ENCODE results near the gene GPR34.
"Not testable (repeated sequence)": the region's sequence is repeated elsewhere in the genome, so short reads cannot be mapped to it uniquely, and the experiment has no call there.

GPR34 gene

DNA sequence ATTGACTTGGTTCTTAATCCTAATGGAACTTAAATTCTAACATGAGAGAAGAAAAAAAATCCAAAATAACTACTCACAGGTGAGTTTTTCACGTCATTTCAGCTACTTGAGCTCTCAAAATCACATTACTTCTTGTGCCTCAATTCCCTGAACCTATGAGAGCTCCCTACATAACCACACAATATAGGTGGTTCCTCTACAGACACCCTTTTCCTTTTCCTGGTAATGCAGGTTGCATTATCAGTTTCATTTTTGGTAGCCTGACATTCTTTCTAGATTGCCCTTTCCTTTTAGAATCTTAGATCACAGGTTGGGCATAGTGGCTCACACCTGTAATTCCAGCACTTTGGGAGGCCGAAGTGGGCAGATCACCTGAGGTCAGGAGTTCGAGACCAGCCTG, 4.3 kb downstream of the GPR34 start:
- no peak for DNase-seq (ENCODE audit: low read depth in 2 of 2)

DNA sequence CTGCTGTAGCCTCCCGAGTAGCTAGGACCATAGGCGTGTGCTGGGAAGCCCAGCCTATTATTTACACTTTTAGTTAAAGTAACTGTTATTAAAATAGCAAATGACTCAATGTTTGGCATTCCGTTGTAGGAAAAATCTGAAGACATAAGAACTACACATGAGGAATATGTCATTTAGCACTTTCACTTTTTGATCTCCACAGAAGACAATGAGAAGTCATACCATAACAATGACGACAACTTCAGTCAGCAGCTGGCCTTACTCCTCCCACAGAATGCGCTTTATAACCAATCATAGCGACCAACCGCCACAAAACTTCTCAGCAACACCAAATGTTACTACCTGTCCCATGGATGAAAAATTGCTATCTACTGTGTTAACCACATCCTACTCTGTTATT, 6.7 kb downstream of the GPR34 start:
- DNase-seq (ENCODE audit: low read depth in 2 of 2): no peak

DNA sequence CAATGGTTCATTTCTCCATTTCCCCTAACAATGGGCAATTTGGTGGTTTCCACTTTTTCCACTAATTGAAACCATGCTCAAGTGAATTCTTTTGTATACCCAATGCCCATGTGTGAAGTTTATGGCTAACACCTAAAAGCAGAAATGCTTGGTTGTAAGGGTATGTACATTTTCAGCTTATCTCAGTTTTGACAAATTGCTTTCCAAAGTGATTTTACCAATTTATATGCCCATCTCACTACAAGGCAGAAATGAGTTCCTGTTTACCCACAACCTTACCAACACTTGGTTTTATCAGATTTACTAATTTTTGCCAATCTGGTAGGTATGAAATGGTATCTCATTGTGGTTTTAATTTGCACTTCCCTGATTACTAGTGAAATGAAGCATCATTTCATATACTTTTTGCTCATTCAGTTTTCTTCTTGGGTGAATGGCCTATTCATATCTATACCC, 14.8 kb downstream of the GPR34 start:
- no peak for DNase-seq (ENCODE audit: low read depth in 2 of 2)

DNA sequence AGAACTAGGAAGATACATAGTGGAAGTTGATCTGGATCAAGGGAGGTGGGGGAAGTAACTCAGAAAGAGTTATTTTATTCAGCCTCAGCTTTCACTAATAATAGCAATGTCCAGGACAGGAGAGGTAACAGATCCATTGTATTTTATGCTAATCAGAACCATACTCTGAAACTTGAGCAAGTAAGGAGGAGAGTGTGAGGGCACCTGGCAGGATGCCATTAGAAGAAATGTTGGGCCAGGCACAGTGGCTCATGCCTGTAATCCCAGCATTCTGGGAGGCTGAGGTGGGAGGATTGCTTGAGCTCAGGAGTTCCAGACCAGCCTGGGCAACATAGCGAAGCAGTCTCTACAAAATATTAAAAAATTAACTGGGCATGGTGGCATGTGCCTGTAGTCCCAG, 16.3 kb downstream of the GPR34 start:
- DNase-seq (ENCODE audit: low read depth in 2 of 2): no peak

DNA sequence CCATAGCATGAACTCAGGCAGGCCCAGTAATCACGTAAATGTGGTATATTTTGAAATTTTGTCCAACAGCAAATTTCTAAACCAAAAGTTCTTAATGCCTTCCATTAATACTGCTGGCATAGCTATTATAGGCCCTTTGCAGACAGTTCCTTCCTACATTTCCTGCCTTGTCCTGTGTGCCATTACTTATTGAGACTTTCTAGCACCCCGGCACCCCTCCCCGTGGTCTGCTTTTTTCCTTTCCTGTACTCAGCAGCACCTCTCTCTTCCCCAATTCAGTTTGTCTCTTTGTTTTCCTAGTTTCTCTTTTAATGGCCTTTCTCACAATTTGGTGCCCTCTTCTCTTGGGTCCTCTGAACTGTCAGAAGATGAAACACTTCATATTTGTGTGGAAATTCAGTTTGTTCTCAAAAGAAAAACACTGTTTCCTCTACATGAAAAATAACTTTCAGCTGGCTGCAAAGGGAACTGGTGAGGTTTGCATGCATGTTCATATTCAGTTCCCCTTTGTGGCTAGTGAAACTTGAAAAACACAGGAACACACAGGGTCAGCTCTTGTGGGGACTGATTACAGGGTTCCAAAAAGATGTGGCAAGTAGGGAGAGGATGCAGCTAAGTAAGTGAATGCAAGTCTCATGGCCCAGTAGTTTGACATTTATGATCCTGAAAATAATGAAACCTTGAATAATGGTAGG, 17.1 kb downstream of the GPR34 start:
- DNase-seq (ENCODE audit: low read depth in 2 of 2): no peak

DNA sequence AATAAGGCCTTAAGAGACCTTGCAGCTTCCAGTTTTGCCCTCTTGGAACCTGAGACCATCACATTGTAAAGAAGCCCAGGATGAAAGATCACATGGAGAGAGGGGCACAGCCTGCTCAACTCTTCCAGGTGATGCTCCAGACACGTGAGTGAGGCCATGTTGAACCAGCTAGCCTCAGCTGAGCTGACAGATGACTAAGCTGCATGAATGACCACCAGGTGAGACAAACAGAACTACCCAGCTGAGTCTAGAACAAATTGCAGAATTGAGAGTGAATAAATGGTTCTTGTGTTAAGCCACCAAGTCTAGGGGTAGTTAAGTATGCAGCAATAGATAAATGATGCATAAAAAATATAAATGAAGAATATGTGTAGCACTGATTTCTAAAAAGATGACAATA, 18.4 kb downstream of the GPR34 start:
- no peak for DNase-seq (ENCODE audit: low read depth in 2 of 2)

DNA sequence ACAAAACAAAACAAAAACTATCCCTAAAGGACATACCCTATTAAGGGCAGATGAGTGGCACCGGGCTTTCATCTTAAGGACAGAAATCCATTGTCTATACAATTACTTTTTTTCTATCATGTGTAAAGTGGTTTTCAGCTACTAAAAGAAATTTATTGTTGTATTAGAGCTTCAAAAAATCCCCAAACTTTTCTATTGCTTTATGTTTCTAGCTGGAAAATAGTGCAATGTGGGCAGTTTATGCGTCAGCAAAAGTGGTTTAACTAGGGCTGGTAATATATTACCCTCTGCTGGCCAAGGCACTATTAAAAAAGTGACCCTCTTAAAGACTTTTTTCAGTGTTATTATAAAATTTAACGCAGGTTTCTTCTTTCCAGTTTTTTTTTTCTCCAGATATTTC, 19.7 kb downstream of the GPR34 start:
- no peak for DNase-seq (ENCODE audit: low read depth in 2 of 2)

DNA sequence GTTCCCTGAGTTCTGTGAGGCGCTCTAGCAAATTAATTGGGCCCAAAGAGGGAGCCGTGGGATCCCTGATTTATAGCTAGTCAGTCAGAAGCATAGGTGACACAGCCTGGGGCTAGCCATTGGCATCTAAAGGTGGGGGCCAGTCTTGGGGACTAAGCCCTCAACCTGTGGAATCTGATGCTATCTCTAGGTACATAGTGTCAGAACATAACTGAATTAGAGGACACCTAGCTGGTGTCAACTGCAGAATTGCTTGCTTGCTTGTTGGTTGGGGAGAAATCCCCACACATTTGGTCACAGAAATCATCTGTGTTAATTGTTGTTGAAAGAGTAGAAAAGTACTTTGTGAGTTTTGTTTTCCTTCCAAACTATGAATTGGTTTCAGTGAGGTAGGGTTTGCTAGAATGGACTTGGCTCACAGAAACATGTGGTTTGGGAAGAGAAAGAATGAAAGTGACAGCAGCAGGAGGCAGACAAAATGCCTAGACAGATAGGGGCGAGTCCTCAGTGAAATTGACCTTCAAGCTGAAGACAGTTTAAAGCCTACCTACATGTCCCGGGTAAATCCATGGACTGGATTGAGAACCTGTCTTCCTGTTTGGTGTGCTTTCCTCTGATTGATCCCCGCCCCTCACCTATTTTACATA, 22.4 kb downstream of the GPR34 start:
- DNase-seq (ENCODE audit: low read depth in 2 of 2): no peak

DNA sequence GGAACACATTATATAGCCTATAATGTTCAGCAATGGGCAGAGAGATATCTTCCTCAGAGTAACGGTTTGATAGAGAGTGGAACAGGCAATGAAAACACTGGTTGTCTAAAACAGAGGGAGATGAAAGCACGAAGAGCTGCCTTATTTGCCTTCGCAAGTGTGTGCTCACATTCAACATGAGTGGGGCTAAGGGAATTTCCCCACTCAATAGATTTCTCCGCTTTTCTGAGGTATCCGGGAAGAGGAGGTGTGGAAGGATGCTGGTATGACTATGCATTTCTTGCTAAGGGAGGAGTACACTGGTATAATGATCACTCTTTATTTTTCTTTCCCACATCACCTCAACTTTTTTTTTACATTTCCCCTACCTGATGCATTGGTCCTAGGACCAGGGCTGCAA, 27.4 kb downstream of the GPR34 start:
- DNase-seq (ENCODE audit: low read depth in 2 of 2): no peak

DNA sequence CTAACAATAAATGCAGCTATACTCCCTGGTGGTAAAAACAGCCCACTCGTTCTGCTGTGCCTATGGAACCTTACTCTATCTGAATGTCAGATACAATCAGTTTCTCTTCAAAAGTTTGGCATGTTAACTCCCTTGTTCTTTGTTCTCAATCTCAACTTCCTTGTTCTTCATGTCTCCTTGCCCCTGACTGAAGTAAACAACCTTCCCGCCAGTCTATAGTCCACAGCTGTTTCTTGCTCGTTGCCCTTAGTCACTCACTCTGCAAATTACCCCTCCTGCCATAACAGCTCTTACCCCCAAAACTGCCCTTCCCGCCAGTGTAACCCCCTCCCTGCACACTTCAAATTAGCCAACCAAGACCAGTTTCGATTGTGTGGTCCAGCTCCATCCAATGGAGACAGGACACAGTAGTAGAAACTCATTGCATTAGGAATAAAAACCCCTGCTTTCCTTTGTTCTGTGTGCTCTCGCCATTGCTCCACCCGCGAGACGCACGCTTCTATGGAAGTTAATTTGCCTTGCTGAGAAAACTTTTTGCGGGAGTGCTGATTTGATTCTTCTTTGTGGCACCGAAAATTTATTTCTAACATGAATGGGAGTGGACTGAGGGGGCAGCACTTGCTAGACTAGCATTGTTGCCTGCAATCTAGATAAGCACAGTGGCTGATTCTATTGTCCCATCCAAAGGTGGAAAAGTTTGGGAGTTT, 28.1 kb downstream of the GPR34 start:
- no peak for DNase-seq (ENCODE audit: low read depth in 2 of 2)

DNA sequence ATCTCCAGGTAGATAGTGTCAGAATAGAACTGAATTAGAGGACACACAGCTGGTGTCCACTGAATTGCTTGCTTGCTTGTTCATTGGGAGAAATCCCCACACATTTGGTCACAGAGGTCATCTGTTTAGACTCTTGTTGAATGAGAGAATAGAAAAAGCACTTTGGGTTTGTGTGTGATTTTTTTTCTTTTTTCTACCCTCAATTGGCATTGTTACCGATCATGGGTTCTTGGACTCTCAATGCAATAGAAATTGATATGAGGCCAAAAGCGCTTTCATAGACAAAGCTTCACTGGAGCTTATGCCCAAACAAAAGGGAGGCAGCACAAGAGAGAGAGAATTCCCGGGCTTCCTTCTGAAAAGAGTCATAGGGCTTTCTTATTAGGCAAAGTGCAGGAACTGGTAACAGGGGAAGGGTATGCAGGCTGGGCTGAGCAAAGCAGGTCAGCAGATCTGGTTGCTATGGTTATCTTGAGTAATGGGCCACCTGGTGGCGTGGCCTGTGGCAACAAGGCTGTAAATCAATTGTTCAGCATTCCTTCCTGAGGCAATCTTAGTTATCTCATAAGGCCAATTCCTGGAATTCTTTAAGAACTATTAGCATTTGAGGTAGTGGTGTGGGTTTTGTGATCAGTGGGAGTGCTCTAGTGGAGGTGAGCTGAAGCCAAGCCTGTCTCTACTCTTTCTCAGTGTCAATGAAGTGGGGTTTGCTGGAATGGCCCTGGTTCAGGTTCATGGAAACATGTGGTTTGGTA, 29.9 kb downstream of the GPR34 start:
- no peak for DNase-seq (ENCODE audit: low read depth in 2 of 2)

DNA sequence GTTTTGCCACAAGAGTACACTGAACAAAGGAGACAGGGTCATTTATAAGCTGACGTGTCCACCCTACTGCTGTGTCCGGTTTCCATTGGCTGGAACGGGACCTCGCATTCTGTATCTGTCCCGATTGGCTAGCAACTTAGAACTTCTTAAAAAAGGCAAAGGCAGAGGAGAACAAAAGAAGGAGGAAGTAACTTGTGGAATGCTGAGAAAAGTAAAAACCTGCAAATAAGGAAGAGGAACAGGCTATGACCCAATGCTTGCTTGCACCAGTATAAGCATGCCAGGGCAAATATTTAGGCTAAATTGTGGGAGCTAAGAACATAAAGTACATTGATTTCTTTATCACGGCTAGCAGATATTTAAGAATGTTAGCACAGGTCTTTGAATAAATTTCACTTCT, 30.8 kb downstream of the GPR34 start:
- not testable (repeated sequence) for DNase-seq (ENCODE audit: low read depth in 2 of 2)

DNA sequence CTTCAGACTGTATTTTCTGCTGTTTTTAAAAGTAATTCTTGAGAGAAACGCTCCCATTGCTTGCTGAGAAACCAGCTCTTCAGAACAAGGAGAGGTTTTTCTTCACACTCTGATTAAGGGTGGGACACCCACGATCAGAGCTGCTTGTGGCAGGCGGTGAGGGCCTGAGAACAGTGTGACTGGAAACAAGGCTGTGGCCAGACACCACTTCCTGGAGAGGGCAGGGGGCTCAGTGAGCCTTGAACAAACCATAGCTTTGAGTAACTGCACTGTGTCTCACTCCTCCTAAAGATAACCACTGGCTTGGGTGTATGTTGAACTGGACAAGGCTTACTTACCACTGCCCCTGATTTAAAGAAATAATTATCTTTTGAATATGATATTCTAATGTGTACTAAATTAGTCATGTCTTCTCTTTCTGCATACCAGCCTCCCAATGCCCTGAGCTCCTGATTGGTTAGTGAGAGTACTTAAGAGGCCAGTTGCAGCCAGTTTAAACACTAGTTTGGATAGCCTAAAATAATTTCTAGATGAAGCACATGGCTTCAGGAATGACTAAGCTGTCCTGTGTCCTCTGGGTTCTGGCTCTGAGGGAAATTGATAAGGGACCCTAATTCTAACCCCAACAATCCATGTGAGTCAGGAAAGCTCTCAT, 31.5 kb downstream of the GPR34 start:
- DNase-seq (ENCODE audit: low read depth in 2 of 2): no peak

DNA sequence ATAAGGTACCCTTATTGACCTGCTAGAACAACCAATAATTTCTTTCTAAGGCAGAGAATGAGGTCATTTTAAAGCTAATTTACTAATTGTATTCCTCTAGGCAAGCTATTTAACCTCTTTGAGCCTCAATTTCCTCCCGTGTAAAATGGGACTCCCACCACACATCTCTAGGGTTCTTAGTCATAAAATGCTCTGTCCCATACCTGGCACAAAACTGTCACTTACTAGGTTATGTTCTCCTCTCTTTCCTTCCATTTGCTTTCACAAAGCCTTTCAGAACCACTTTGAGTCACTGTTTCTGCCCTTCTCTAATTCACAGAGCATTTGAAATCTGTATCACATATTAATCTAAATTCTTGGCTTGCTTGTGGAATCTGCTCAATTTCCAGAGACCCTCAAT, 32.8 kb downstream of the GPR34 start:
- DNase-seq (ENCODE audit: low read depth in 2 of 2): no peak

DNA sequence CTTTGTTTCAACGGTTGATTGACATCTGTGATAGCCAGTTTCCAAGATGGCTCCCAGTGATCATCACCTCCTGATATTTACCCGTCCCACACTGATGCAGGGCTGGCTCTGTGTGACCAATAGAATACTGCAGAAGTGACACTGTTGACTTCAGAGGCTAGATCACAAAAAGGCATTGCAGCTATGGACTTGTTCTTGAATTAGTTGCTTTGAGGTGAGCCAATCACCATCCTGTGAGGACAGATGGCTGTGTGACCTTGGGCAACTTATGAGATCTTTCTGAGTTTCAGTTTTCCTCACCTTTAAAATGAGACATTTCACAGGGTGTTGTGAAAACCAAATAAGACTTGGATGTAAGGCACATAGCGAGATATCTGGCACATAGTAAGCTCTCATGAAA, 33.4 kb downstream of the GPR34 start:
- no peak for DNase-seq (ENCODE audit: low read depth in 2 of 2)

DNA sequence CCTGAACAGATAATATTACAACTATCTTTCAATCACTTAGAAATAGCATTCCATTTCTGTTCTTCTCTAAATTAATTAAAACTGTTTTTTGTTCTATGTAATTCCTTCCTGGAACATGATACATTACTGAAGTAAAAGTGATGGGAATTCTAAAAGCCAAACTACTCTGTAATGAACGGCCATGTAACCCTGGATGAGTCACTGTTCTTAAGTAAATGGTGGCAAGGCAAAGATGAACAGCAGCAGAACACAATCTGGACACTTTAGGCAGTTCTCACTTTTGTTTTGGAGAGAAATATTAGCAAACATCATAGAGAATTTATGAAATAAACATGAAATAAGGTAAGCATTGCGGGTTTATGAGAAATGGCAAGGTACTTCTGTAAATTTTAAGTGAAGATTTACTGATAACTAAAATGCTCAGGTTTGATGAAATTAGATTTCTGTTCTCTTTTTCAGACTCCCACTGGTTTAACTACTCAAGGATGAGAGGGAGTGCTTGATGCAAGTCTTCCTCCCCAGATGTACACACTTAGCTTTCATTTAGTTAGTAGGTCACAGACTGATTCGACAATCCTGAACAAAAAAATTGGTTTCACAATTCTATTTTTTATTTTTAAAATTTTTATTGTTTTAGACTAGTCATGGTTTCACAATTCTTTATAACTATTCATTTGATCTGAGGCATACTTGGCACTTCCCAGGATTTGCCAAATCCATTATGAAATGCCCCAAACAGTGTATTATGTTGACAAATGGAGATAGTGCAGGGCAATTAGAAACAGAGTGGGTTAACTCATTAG, 34.2 kb downstream of the GPR34 start:
- no peak for DNase-seq (ENCODE audit: low read depth in 2 of 2)

DNA sequence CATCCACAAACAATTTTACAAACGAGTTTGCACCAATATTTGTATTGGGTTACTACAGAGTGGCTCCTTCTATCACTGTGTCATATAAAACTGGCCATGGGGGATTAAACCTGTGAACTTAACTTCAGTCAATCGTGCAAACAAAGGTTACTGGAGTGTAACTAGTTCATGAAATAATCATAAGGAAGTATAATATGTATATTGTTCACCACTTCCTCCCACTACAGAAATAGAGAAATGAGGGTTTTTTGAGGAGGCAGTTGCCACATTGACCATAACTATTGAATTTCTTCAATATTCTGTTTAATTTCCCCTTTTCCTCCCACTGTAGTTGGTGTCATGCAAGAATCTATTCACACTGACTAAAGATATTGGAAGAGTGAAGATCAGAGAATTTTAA, 35.1 kb downstream of the GPR34 start, which contains the start of gene GPR82:
GPR82 (plus strand) TSS at position 356 of the 400 bp plus-strand sequence. CDS start 2,846 bp downstream, outside the sequence.
- no peak for DNase-seq (ENCODE audit: low read depth in 2 of 2)

DNA sequence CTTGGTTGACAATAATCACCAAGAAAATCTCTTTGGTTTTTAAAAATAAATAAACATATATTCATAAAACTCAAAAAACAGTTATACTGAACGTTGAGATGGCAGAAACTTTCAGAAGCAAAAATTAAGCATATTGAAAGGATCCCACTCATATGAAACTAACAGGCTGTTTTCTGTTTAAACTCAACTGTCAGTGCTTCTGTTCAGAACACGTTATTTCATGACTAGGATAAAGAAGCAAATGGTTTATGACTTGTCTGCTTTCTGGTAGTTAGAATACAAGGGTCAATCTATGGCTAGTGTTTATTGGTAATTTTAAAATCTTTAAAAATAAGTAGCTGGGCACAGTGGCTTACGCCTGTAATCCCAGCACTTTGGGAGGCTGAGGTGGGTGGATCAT, 39.4 kb downstream of the GPR34 start:
- no peak for DNase-seq (ENCODE audit: low read depth in 2 of 2)

DNA sequence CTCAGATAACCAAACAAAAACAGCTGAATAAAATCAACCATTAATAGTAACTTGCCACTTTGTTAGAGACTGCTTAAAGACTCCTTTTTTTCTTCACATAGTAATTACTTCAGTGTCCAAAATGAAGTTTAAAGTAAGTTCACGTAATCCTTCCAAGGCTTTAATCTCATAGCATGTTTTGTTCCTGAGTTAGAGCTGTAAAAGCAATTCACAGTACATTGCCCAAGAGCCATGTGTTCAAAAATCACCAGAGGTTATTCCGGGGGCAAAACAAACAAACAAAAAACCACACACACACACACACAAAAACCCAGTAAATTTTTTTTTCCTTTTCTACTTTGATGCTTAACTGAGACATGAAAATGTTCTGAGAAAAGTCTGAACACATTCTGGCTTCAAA, 41.3 kb downstream of the GPR34 start:
- DNase-seq (ENCODE audit: low read depth in 2 of 2): no peak

DNA sequence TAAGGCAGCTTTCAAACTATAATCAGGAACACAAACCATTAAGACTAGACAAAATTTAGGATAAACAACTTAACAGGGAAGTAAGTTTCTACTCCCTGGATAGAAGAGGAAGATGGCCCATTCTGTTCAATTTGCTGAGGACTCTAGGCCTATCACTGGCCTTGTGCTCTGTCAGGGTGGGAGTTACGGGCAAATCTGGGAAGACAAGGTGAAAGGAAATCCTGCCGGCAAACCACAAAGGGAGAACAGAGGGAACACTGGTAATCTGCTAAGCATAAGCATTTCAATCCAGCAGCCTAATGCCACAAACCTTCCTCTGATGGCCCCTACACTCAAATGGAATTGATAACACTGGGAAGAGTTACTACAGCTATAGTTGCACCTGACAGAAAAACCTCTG, 43.5 kb downstream of the GPR34 start:
- DNase-seq (ENCODE audit: low read depth in 2 of 2): no peak

DNA sequence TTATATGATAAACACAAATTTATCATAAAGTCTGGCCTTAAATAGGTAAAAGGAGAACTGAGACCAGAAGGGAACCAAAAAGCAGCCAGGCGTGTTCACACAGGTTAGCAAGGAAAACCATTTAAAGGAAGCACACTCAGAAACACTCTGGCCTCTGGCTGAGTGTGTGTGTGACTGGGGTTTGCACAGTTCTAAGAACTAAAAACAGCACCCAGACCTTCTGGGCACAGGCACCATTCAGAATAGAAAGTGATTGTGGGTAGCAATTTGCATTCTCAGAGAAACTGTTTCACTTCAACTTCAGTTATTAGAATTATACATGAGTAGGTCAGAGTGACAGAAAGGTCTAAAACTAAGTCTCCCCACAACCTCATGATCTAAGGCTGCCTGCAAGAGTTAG, 45.2 kb downstream of the GPR34 start:
- no peak for DNase-seq (ENCODE audit: low read depth in 2 of 2)
